ENCODE results near the gene SLC47A2. TPM values are rescaled to one million over a fixed set of nuclear protein-coding genes. Genes with fewer than 3 reads are reported as not detected.
"Not testable (repeated sequence)": the region's sequence is repeated elsewhere in the genome, so short reads cannot be mapped to it uniquely, and the experiment has no call there.

The SLC47A2 gene
- total RNA-seq, 1 donor from 2014 or later: not detected

- no peak overlapping the region for H3K27ac Mint-ChIP-seq
- H3K4me3 Mint-ChIP-seq: no peak overlapping the region
- TF ChIP-seq CTCF (IDR thresholded peaks at IDR 0.05; ENCODE audit: unreplicated experiment): no peak
- H3K4me1 Mint-ChIP-seq: no peaks in the 10 kb centered on the region
- H3K9me3 Mint-ChIP-seq: peaks cover 40% of the 10 kb centered on the region
- no peak for DNase-seq (ENCODE audit: low spot score in 2 of 2, unreplicated experiment in 2 of 2)
- H3K27me3 Mint-ChIP-seq (ENCODE audit: low read depth): no peaks in the 10 kb centered on the region
- H3K36me3 Mint-ChIP-seq: peaks cover 35% of the 10 kb centered on the region
These were observed 29.8 kb downstream of the SLC47A2 start for GRCh38 chr17:19686400-19687090.

GRCh38 chr17:19684909-19685580, 31.3 kb downstream of the SLC47A2 start:
- H3K4me3 Mint-ChIP-seq; H3K27me3 Mint-ChIP-seq (ENCODE audit: low read depth); H3K27ac Mint-ChIP-seq; H3K4me1 Mint-ChIP-seq; DNase-seq (ENCODE audit: low spot score in 2 of 2, unreplicated experiment in 2 of 2): not testable (repeated sequence)
- peaks cover 29% of the 10 kb centered on the region for H3K36me3 Mint-ChIP-seq
- H3K9me3 Mint-ChIP-seq: peaks cover 27% of the 10 kb centered on the region

GRCh38 chr17:19683117-19683516, 33.3 kb downstream of the SLC47A2 start:
- no peak for TF ChIP-seq CTCF (IDR thresholded peaks at IDR 0.05; ENCODE audit: unreplicated experiment)
- no peak for DNase-seq (ENCODE audit: low spot score in 2 of 2, unreplicated experiment in 2 of 2)
- Mint-ChIP-seq H3K4me1 (no peaks in the 10 kb centered on the region), H3K4me3 (no peak overlapping the region), H3K9me3 (peaks cover 18% of the 10 kb centered on the region), H3K36me3 (peaks cover 35% of the 10 kb centered on the region), H3K27me3 (ENCODE audit: low read depth) (no peaks in the 10 kb centered on the region), H3K27ac (no peak overlapping the region)

- DNase-seq (ENCODE audit: low spot score in 2 of 2, unreplicated experiment in 2 of 2): no peak
- TF ChIP-seq CTCF (IDR thresholded peaks at IDR 0.05; ENCODE audit: unreplicated experiment): no peak
- Mint-ChIP-seq H3K4me1 (peaks cover 3% of the 10 kb centered on the region), H3K27me3 (ENCODE audit: low read depth) (no peaks in the 10 kb centered on the region), H3K36me3 (peaks cover 35% of the 10 kb centered on the region), H3K27ac (no peak overlapping the region), H3K4me3 (no peak overlapping the region), H3K9me3 (no peaks in the 10 kb centered on the region)
These were observed 37.6 kb downstream of the SLC47A2 start for GRCh38 chr17:19678581-19679453.

- DNase-seq (ENCODE audit: low spot score in 2 of 2, unreplicated experiment in 2 of 2): no peak
- no peaks in the 10 kb centered on the region for H3K27me3 Mint-ChIP-seq (ENCODE audit: low read depth)
- H3K27ac Mint-ChIP-seq: no peak overlapping the region
- H3K9me3 Mint-ChIP-seq: no peaks in the 10 kb centered on the region
- TF ChIP-seq CTCF (IDR thresholded peaks at IDR 0.05; ENCODE audit: unreplicated experiment): no peak
- H3K36me3 Mint-ChIP-seq: peaks cover 35% of the 10 kb centered on the region
- H3K4me1 Mint-ChIP-seq: peaks cover 3% of the 10 kb centered on the region
- H3K4me3 Mint-ChIP-seq: no peak overlapping the region
These were observed 38.5 kb downstream of the SLC47A2 start for GRCh38 chr17:19677736-19678379.
